Activated CD8-positive, alpha-beta memory T cell treated with anti-CD3 and anti-CD28 coated beads, Interleukin-2, amount 50 U/mL, for 4 hours (primary cell): ENCODE data around the gene TBX5.

Source experiments
- DNase-seq: peaks from one replicate; pipeline ENCODE4 v3.0.0-alpha.2; 2020

The TBX5 gene

GRCh38 chr12:114404926-114405518 is 922 bp downstream of the TBX5 start:
- DNase-seq = no peak

GRCh38 chr12:114404083-114404925 is 1.6 kb downstream of the TBX5 start:
- no peak for DNase-seq

GRCh38 chr12:114403690-114404066 is 2.3 kb downstream of the TBX5 start:
- no peak for DNase-seq

GRCh38 chr12:114403011-114403689 is 2.8 kb downstream of the TBX5 start:
- no peak for DNase-seq

- DNase-seq = no peak
Observed at GRCh38 chr12:114402084-114402717, 3.7 kb downstream of the TBX5 start.

- no peak for DNase-seq
Observed at GRCh38 chr12:114401328-114402083, 4.4 kb downstream of the TBX5 start.

GRCh38 chr12:114400925-114401324 is 5.0 kb downstream of the TBX5 start:
- DNase-seq = no peak

- no peak for DNase-seq
Observed at GRCh38 chr12:114400361-114400811, 5.6 kb downstream of the TBX5 start.

GRCh38 chr12:114399664-114400211 is 6.2 kb downstream of the TBX5 start:
- DNase-seq = no peak

GRCh38 chr12:114397978-114398881 is 7.7 kb downstream of the TBX5 start:
- no peak for DNase-seq

- DNase-seq = no peak
Observed at GRCh38 chr12:114396869-114397719, 8.8 kb downstream of the TBX5 start.

GRCh38 chr12:114396153-114396868 is 9.6 kb downstream of the TBX5 start:
- no peak for DNase-seq

GRCh38 chr12:114395755-114396152 is 10.2 kb downstream of the TBX5 start:
- no peak for DNase-seq

- DNase-seq = no peak
Observed at GRCh38 chr12:114395233-114395632, 10.7 kb downstream of the TBX5 start.

- no peak for DNase-seq
Observed at GRCh38 chr12:114393569-114393968, 12.4 kb downstream of the TBX5 start.

- no peak for DNase-seq
Observed at GRCh38 chr12:114392909-114393308, 13.0 kb downstream of the TBX5 start.

GRCh38 chr12:114391088-114391487 is 14.9 kb downstream of the TBX5 start:
- no peak for DNase-seq

- DNase-seq = no peak
Observed at GRCh38 chr12:114384739-114385138, 21.2 kb downstream of the TBX5 start.

GRCh38 chr12:114381177-114381576 is 24.8 kb downstream of the TBX5 start:
- no peak for DNase-seq

- DNase-seq = no peak
Observed at GRCh38 chr12:114371733-114372132, 34.2 kb downstream of the TBX5 start.
